ENCODE data around the gene GRIN2A.

GRIN2A gene

DNA sequence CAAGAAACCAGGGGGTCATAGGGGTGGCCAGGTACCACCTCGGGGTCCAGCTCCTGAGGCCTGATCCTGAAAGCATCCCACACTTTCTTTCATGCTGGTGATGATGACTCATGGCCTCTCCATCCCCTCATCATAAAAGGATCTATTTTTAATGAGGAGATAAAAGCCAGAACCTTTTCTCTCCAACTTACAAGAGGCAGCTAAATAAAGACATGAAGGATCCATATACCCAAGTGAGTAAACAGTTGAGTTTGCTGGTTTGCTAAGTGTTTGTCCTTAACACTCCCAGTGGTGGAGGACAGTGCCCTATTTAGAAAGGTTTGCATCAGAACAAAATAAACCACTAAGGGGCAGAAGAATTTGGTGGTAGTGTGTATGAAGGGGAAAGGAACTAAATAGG, 383.8 kb downstream of the GRIN2A start:
- Histone ChIP-seq H3K27ac (ENCODE audit: low read length) (no peak overlapping the region), H3K27me3 (replicated peaks; ENCODE audit: insufficient read depth, low read length) (no peaks in the 10 kb centered on the region), H3K4me2 (ENCODE audit: low read depth, low read length) (no peak overlapping the region), H3K9ac (ENCODE audit: low read length) (no peak overlapping the region), H3K79me2 (ENCODE audit: low read length) (no peaks in the 10 kb centered on the region), H4K20me1 (ENCODE audit: insufficient read depth, low read length) (no peaks in the 10 kb centered on the region), H3K9me2 (replicated peaks; ENCODE audit: insufficient read depth, low read length) (no peaks in the 10 kb centered on the region), H3K36me3 (replicated peaks; ENCODE audit: insufficient read depth, low read length) (no peaks in the 10 kb centered on the region), H3F3A (ENCODE audit: insufficient read depth, low read length) (no peaks in the 10 kb centered on the region), H3K4me1 (ENCODE audit: low read length) (no peaks in the 10 kb centered on the region), H2AFZ (ENCODE audit: low read length) (no peak overlapping the region), H3K9me3 (replicated peaks; ENCODE audit: insufficient read depth, low read length) (no peaks in the 10 kb centered on the region), H3K4me3 (ENCODE audit: low read length) (no peak overlapping the region)
- no peak for DNase-seq
- TF ChIP-seq EZH2phosphoT487 (IDR thresholded peaks at IDR 0.05; ENCODE audit: low read length): no peak
- TF ChIP-seq EZH2 (optimal IDR thresholded peaks at IDR 0.05; ENCODE audit: low read depth, low read length): no peak
- TF ChIP-seq, protein P1, sequence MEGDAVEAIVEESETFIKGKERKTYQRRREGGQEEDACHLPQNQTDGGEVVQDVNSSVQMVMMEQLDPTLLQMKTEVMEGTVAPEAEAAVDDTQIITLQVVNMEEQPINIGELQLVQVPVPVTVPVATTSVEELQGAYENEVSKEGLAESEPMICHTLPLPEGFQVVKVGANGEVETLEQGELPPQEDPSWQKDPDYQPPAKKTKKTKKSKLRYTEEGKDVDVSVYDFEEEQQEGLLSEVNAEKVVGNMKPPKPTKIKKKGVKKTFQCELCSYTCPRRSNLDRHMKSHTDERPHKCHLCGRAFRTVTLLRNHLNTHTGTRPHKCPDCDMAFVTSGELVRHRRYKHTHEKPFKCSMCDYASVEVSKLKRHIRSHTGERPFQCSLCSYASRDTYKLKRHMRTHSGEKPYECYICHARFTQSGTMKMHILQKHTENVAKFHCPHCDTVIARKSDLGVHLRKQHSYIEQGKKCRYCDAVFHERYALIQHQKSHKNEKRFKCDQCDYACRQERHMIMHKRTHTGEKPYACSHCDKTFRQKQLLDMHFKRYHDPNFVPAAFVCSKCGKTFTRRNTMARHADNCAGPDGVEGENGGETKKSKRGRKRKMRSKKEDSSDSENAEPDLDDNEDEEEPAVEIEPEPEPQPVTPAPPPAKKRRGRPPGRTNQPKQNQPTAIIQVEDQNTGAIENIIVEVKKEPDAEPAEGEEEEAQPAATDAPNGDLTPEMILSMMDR (IDR thresholded peaks at IDR 0.05; ENCODE audit: low read length): no peak

DNA sequence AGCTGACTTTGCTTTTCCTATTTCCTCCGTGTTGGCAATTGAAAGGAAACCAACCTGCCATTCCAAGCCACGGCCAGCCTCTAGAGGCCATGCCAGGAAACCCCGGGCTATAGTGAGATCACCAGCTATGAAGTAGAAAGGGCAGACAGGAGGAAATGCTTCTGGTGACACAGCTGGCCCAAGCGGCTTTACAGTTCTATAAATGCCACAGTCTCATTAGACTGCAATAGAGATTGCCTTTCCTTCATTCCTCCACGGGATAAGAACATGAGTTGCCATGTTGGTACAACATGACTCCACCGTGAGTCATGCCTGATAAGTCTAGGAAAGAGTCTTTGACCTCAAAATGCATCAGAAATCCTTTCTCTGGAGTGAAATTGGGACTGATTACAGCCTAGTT, 384.9 kb downstream of the GRIN2A start:
- no peak for TF ChIP-seq EZH2phosphoT487 (IDR thresholded peaks at IDR 0.05; ENCODE audit: low read length)
- TF ChIP-seq, protein P1 (IDR thresholded peaks at IDR 0.05; ENCODE audit: low read length): no peak
- Histone ChIP-seq H3K9ac (ENCODE audit: low read length) (no peak overlapping the region), H3K79me2 (ENCODE audit: low read length) (no peaks in the 10 kb centered on the region), H3K4me2 (ENCODE audit: low read depth, low read length) (no peak overlapping the region), H3K27ac (ENCODE audit: low read length) (no peak overlapping the region), H3K27me3 (replicated peaks; ENCODE audit: insufficient read depth, low read length) (no peaks in the 10 kb centered on the region), H3K4me3 (ENCODE audit: low read length) (no peak overlapping the region), H3K9me3 (replicated peaks; ENCODE audit: insufficient read depth, low read length) (no peaks in the 10 kb centered on the region), H3K4me1 (ENCODE audit: low read length) (no peaks in the 10 kb centered on the region), H3F3A (ENCODE audit: insufficient read depth, low read length) (no peaks in the 10 kb centered on the region), H3K9me2 (replicated peaks; ENCODE audit: insufficient read depth, low read length) (no peaks in the 10 kb centered on the region), H3K36me3 (replicated peaks; ENCODE audit: insufficient read depth, low read length) (no peaks in the 10 kb centered on the region), H2AFZ (ENCODE audit: low read length) (no peak overlapping the region), H4K20me1 (ENCODE audit: insufficient read depth, low read length) (no peaks in the 10 kb centered on the region)
- DNase-seq: no peak

DNA sequence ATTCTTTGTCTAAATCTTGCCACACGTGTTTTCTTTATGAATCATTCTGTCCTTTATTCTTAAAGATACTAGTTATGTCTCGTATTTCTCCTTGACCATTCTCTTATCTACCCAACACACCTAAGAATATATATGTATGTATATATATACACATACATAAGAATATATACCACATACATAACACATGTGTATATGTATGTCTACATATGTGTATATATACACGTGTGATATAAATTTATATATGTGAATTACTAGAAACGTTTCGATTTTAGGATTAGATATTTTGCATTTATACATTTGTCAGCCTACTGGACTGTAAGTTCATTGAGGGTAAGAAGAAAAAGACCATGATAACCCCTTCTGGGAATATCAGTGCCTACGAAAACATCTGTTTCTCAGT, 388.6 kb downstream of the GRIN2A start:
- H3K36me3 ChIP-seq (replicated peaks; ENCODE audit: insufficient read depth, low read length): no peaks in the 10 kb centered on the region
- H3K9ac ChIP-seq (ENCODE audit: low read length): no peak overlapping the region
- no peaks in the 10 kb centered on the region for H3K9me2 ChIP-seq (replicated peaks; ENCODE audit: insufficient read depth, low read length)
- no peak for TF ChIP-seq EZH2 (optimal IDR thresholded peaks at IDR 0.05; ENCODE audit: low read depth, low read length)
- TF ChIP-seq, protein P1 (IDR thresholded peaks at IDR 0.05; ENCODE audit: low read length): no peak
- no peak for TF ChIP-seq EZH2phosphoT487 (IDR thresholded peaks at IDR 0.05; ENCODE audit: low read length)
- H3K27ac ChIP-seq (ENCODE audit: low read length): no peak overlapping the region
- no peaks in the 10 kb centered on the region for H4K20me1 ChIP-seq (ENCODE audit: insufficient read depth, low read length)
- H3K27me3 ChIP-seq (replicated peaks; ENCODE audit: insufficient read depth, low read length): no peaks in the 10 kb centered on the region
- H3K9me3 ChIP-seq (replicated peaks; ENCODE audit: insufficient read depth, low read length): no peaks in the 10 kb centered on the region
- no peaks in the 10 kb centered on the region for H3K4me1 ChIP-seq (ENCODE audit: low read length)
- no peak overlapping the region for H2AFZ ChIP-seq (ENCODE audit: low read length)
- no peak for DNase-seq
- no peak overlapping the region for H3K4me2 ChIP-seq (ENCODE audit: low read depth, low read length)
- H3F3A ChIP-seq (ENCODE audit: insufficient read depth, low read length): no peaks in the 10 kb centered on the region
- no peak overlapping the region for H3K4me3 ChIP-seq (ENCODE audit: low read length)
- H3K79me2 ChIP-seq (ENCODE audit: low read length): no peaks in the 10 kb centered on the region
